Inflammatory macrophage (primary cell): ENCODE measurements around the gene PSMA7.
A peak's percentile ranks its signal among the peaks of the same experiment; 100 is the strongest.
"Not testable (repeated sequence)": the region's sequence is repeated elsewhere in the genome, so short reads cannot be mapped to it uniquely, and the experiment has no call there.

Experiments used
- DNase-seq, 2 donors: peaks; one replicate each; pipeline ENCODE4 v3.0.0-alpha.2; 2020 to 2022

PSMA7 gene

GRCh38 chr20:62155428-62156253 is 12.4 kb upstream of the PSMA7 start:
- no peak for DNase-seq

GRCh38 chr20:62151835-62152364 is 8.7 kb upstream of the PSMA7 start:
- no peak for DNase-seq

GRCh38 chr20:62151225-62151624 is 8.0 kb upstream of the PSMA7 start:
- no peak for DNase-seq

GRCh38 chr20:62150310-62150575 is 7.0 kb upstream of the PSMA7 start:
- DNase-seq = no peak

- DNase-seq = no peak
Measured at GRCh38 chr20:62149532-62150309, 6.5 kb upstream of the PSMA7 start.

- DNase-seq = no peak
Measured at GRCh38 chr20:62148908-62149314, 5.7 kb upstream of the PSMA7 start.

GRCh38 chr20:62148383-62148782 is 5.2 kb upstream of the PSMA7 start:
- DNase-seq = not testable (repeated sequence)

- no peak for DNase-seq
Measured at GRCh38 chr20:62147528-62147927, 4.3 kb upstream of the PSMA7 start.

GRCh38 chr20:62147125-62147524 is 3.9 kb upstream of the PSMA7 start:
- DNase-seq = no peak

GRCh38 chr20:62146019-62146755 is 3.0 kb upstream of the PSMA7 start:
- no peak for DNase-seq

GRCh38 chr20:62145688-62146018 is 2.5 kb upstream of the PSMA7 start:
- DNase-seq = no peak

- DNase-seq = peak; percentile 68 to 82
Measured at GRCh38 chr20:62143957-62144825, 997 bp upstream of the PSMA7 start.

GRCh38 chr20:62142252-62143080 is 728 bp downstream of the PSMA7 start:
- peak; percentile 5 to 40 for DNase-seq

GRCh38 chr20:62141397-62142251 is 1.6 kb downstream of the PSMA7 start:
- DNase-seq = peak; percentile 91

GRCh38 chr20:62141043-62141396 is 2.2 kb downstream of the PSMA7 start:
- no peak for DNase-seq

- no peak for DNase-seq
Measured at GRCh38 chr20:62139636-62140035, 3.6 kb downstream of the PSMA7 start.

- no peak for DNase-seq
Measured at GRCh38 chr20:62138912-62139311, 4.3 kb downstream of the PSMA7 start.

GRCh38 chr20:62138204-62138543 is 5.0 kb downstream of the PSMA7 start:
- no peak for DNase-seq

- DNase-seq = no peak
Measured at GRCh38 chr20:62137478-62138203, 5.6 kb downstream of the PSMA7 start.

- no peak for DNase-seq
Measured at GRCh38 chr20:62137092-62137384, 6.2 kb downstream of the PSMA7 start.
